ENCODE results near the gene PSMB5. TPM values are rescaled to one million over a fixed set of nuclear protein-coding genes. Genes with fewer than 3 reads are reported as not detected.

Gene PSMB5
- total and polyA plus RNA-seq, 9 of the 15 experiments (the other 6 are each of a cell fraction or from before 2014, with no cell fraction given): 198 to 1,870 (median 269) TPM

DNA sequence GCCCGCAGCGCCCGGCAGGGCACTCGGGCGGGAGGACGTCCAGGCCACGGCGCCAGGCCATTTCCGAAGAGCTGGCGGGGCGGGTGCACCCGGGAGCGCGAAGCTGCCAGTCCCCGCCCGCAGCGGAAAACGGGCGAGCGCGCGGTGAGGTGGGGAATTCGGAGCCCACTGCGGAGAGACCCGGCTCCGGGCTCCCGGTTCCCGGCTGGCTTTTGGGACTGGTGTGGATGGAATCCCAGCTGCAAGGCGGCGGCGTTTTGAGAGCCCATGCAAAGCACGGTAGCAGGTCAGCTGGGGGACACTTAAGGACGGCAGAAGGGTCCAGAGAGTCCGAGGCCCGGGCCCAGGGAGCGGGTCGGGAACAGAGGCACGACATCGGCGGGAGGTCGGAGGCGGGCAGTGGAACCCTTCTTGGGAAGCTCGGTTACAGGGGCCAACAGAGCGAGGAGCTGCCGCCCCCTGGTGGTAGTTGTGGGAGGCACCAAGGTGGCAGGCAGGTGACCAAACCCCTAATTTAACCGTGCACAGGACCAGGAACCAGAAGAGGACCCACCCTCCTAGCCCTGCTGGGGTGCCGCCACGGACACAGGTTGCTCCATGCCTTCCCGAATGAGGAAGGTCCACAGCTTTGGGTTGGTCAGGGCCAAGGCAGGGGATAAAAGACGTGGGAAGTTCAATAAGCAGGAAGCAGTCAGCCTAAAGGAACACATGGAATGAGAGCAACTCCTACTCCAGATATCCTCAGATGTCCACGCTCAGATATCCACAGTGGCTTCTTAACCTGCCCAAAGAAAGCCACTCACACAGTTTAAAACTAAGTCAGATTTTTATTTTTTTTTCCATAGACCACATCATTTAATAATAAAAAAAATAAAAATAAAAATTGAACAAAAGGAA, 23.3 kb upstream of the PSMB5 start (continued):
- TF ChIP-seq, protein P1, sequence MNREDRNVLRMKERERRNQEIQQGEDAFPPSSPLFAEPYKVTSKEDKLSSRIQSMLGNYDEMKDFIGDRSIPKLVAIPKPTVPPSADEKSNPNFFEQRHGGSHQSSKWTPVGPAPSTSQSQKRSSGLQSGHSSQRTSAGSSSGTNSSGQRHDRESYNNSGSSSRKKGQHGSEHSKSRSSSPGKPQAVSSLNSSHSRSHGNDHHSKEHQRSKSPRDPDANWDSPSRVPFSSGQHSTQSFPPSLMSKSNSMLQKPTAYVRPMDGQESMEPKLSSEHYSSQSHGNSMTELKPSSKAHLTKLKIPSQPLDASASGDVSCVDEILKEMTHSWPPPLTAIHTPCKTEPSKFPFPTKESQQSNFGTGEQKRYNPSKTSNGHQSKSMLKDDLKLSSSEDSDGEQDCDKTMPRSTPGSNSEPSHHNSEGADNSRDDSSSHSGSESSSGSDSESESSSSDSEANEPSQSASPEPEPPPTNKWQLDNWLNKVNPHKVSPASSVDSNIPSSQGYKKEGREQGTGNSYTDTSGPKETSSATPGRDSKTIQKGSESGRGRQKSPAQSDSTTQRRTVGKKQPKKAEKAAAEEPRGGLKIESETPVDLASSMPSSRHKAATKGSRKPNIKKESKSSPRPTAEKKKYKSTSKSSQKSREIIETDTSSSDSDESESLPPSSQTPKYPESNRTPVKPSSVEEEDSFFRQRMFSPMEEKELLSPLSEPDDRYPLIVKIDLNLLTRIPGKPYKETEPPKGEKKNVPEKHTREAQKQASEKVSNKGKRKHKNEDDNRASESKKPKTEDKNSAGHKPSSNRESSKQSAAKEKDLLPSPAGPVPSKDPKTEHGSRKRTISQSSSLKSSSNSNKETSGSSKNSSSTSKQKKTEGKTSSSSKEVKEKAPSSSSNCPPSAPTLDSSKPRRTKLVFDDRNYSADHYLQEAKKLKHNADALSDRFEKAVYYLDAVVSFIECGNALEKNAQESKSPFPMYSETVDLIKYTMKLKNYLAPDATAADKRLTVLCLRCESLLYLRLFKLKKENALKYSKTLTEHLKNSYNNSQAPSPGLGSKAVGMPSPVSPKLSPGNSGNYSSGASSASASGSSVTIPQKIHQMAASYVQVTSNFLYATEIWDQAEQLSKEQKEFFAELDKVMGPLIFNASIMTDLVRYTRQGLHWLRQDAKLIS (CRISPR knock-in tag; IDR thresholded peaks at IDR 0.05): peak; percentile 61; the same call in 1 of the 2 replicates
- TF ChIP-seq STAT5A (IDR thresholded peaks at IDR 0.05; ENCODE audit: borderline replicate concordance, low read length) (no peak), BRD4 (IDR thresholded peaks at IDR 0.05) (no peak), ZNF143 (CRISPR knock-in tag; IDR thresholded peaks at IDR 0.05) (no peak), TCF3 (CRISPR knock-in tag; IDR thresholded peaks at IDR 0.05) (no peak), ZNF184 (CRISPR knock-in tag; IDR thresholded peaks at IDR 0.05) (no peak), MYNN (IDR thresholded peaks at IDR 0.05) (peak; percentile 88), MYNN (CRISPR knock-in tag; IDR thresholded peaks at IDR 0.05) (no peak), PHTF2 (CRISPR knock-in tag; IDR thresholded peaks at IDR 0.05) (0 out of 2 replicates have a peak, but pooled peaks have one; percentile 9), TSC22D4 (tag; IDR thresholded peaks at IDR 0.05) (no peak), RBFOX2 (IDR thresholded peaks at IDR 0.05; ENCODE audit: low read depth, low read length) (peak; percentile 66), SOX6 (IDR thresholded peaks at IDR 0.05) (no peak), MCM2 (IDR thresholded peaks at IDR 0.05; ENCODE audit: low read depth) (no peak), ZNF121 (CRISPR knock-in tag; conservative IDR thresholded peaks at IDR 0.05) (0 out of 2 replicates have a peak, but pooled peaks have one; percentile 4)
- TF ChIP-seq, protein P2, sequence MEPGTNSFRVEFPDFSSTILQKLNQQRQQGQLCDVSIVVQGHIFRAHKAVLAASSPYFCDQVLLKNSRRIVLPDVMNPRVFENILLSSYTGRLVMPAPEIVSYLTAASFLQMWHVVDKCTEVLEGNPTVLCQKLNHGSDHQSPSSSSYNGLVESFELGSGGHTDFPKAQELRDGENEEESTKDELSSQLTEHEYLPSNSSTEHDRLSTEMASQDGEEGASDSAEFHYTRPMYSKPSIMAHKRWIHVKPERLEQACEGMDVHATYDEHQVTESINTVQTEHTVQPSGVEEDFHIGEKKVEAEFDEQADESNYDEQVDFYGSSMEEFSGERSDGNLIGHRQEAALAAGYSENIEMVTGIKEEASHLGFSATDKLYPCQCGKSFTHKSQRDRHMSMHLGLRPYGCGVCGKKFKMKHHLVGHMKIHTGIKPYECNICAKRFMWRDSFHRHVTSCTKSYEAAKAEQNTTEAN (CRISPR knock-in tag; IDR thresholded peaks at IDR 0.05): no peak
- TF ChIP-seq, protein P3, sequence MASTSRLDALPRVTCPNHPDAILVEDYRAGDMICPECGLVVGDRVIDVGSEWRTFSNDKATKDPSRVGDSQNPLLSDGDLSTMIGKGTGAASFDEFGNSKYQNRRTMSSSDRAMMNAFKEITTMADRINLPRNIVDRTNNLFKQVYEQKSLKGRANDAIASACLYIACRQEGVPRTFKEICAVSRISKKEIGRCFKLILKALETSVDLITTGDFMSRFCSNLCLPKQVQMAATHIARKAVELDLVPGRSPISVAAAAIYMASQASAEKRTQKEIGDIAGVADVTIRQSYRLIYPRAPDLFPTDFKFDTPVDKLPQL (IDR thresholded peaks at IDR 0.05; ENCODE audit: extremely low read depth, insufficient read length): no peak
- TF ChIP-seq, protein P4, sequence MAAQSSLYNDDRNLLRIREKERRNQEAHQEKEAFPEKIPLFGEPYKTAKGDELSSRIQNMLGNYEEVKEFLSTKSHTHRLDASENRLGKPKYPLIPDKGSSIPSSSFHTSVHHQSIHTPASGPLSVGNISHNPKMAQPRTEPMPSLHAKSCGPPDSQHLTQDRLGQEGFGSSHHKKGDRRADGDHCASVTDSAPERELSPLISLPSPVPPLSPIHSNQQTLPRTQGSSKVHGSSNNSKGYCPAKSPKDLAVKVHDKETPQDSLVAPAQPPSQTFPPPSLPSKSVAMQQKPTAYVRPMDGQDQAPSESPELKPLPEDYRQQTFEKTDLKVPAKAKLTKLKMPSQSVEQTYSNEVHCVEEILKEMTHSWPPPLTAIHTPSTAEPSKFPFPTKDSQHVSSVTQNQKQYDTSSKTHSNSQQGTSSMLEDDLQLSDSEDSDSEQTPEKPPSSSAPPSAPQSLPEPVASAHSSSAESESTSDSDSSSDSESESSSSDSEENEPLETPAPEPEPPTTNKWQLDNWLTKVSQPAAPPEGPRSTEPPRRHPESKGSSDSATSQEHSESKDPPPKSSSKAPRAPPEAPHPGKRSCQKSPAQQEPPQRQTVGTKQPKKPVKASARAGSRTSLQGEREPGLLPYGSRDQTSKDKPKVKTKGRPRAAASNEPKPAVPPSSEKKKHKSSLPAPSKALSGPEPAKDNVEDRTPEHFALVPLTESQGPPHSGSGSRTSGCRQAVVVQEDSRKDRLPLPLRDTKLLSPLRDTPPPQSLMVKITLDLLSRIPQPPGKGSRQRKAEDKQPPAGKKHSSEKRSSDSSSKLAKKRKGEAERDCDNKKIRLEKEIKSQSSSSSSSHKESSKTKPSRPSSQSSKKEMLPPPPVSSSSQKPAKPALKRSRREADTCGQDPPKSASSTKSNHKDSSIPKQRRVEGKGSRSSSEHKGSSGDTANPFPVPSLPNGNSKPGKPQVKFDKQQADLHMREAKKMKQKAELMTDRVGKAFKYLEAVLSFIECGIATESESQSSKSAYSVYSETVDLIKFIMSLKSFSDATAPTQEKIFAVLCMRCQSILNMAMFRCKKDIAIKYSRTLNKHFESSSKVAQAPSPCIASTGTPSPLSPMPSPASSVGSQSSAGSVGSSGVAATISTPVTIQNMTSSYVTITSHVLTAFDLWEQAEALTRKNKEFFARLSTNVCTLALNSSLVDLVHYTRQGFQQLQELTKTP (IDR thresholded peaks at IDR 0.05; ENCODE audit: low read depth in 1 of 2, partially characterized antibody in 2 of 2): peak in 1 of 2 experiments; percentile 55
